ENCODE results near the gene CLEC4F.

Gene CLEC4F

DNA sequence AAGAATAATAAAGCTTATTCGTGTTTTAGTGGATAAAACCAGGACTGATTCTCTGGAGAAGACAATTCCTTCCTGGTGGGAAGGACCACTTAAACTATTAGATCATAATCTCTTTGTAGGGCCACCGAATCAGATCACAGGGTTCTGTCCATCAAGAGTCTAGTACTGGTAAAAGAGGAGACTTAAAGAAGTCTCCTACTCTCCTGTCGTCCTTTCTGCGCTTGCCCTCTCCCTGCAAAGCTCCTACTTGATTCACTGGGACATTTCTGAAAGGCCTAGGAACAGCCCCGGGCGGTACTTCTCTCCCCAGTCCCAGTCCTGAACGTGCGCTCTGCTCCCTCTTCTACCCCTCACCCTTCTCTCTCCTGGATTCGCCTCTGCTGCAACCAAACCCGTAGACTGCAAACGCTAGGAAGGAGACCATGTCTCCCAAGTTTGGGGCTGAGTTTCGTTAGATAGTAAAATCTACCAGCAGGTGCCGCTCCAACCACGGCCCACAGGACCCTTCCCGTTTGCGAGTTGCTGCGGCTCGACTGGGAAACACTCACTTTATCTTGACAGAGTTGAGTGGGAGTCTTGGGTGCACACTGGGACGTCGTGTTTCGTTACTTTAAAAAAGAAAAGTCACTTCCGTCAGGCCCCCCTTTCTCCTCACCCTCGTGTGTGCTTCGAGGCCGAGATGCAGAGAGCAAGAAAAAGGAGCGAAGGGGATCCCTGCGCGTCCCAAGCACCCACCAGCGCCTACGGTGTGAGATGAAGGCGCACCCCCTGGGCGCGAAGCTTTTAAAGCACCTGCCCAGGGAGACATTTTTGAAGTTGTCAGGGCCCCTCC is 30.9 kb downstream of the CLEC4F start:
- peak; percentile 94 for FAIRE-seq
- peak; percentile 81 for DNase-seq (ENCODE audit: low spot score)

- peak; percentile 69 for DNase-seq (ENCODE audit: low spot score)
- peak; percentile 58 for FAIRE-seq
These were observed 35.1 kb downstream of the CLEC4F start for GRCh38 chr2:70785137-70785911.

GRCh38 chr2:70784320-70784719 is 36.1 kb downstream of the CLEC4F start:
- DNase-seq (ENCODE audit: low spot score) = no peak
- FAIRE-seq = no peak

DNA sequence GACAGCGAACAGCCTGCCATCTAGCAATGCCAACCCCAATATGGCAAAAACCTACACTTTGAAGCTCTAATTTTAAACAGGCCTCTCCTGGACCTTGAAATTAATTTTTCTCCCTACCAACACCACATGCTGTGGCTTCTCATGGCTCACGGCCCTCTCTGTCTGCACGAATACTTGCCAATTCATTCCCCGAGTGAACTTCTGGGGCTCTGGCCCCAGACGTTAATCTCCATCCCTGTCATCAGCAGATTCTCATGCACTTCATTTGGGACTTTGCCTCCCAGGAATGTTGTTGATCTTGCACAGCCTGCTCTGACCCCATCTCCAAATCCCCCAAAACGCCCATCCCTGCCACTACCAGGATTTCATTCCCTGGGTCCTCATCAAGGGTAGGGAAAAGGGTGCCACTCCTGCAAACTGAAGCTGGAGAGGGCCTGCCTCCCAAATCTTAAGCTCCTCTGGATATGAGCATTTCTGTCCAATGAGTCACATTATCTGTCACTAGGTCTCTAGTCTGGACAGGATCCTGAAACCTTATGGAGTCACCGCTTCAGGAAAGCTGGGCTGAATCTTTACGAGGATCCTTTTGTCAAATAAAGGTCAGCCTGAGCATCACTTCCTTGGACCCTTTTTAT is 40.4 kb downstream of the CLEC4F start:
- no peak for FAIRE-seq
- DNase-seq (ENCODE audit: low spot score) = peak; percentile 77

- FAIRE-seq = no peak
- no peak for DNase-seq (ENCODE audit: low spot score)
These were observed 40.9 kb downstream of the CLEC4F start for GRCh38 chr2:70779491-70779890.

- DNase-seq (ENCODE audit: low spot score) = no peak
- no peak for FAIRE-seq
These were observed 41.7 kb downstream of the CLEC4F start for GRCh38 chr2:70778676-70779075.

- DNase-seq (ENCODE audit: low spot score) = no peak
- no peak for FAIRE-seq
These were observed 42.9 kb downstream of the CLEC4F start for GRCh38 chr2:70777450-70777849.

DNA sequence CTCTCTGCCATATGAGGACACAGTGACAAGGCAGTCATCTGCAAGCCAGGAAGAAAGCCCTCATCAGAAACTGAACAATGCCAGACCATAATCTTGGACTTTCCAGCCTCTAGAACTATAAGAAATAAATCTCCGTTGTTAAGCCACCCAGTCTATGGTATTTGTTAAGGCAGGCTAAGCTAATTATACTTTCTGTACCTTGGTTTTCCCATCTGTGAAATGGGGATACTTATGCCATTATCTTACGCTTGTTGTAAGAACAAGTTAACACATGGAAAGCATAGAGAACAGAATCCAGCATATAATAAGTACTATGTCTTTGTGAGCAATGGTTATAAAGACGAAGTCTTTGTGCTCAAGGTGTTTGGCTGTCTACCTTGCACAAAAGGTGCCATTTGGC is 44.1 kb downstream of the CLEC4F start:
- no peak for FAIRE-seq
- no peak for DNase-seq (ENCODE audit: low spot score)

GRCh38 chr2:70775141-70775540 is 45.3 kb downstream of the CLEC4F start:
- FAIRE-seq (no peak), DNase-seq (ENCODE audit: low spot score) (no peak)

GRCh38 chr2:70772486-70773155 is 47.8 kb downstream of the CLEC4F start:
- DNase-seq (ENCODE audit: low spot score) (no peak), FAIRE-seq (no peak)

DNA sequence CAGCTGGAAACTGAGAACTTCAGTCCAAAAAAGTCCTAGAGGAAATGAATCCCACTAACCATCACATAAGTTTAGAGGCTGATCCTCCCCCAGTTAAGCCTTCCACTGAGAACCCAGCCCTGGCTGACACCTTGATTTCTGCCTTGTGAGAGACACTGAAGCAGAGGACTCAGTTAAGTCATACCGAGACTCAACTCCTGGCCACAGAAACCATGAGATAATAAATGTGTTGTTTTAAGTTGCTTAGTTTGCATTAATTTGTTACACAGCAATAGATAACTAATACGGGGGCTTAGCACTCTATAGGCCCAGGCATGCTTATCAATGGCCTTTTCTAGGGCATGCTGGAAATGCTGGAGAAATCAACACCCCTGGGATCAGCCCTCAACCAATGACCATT is 49.0 kb downstream of the CLEC4F start:
- no peak for DNase-seq (ENCODE audit: low spot score)
- FAIRE-seq = no peak

DNA sequence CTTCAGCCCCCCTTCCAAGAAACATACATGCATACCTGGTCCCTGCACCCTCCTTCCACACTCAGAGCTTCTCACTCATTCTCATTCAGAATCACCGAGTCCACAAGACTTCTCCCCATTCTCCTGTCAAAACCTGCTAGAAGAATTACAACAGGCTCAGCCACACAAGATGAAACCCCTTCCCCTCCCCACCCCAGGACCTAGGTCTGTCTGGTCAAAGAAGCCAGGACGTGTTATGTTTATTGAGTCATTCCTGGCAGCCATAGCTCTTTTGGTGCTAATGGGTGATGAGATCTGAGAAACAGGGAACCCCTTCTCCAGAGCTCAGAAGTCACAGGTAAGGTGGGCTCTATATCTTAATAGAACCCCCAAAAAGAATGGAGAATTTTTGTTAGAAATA is 50.9 kb downstream of the CLEC4F start:
- DNase-seq (ENCODE audit: low spot score) = no peak
- no peak for FAIRE-seq

GRCh38 chr2:70768590-70769085 is 51.8 kb downstream of the CLEC4F start:
- DNase-seq (ENCODE audit: low spot score) (no peak), FAIRE-seq (no peak)

DNA sequence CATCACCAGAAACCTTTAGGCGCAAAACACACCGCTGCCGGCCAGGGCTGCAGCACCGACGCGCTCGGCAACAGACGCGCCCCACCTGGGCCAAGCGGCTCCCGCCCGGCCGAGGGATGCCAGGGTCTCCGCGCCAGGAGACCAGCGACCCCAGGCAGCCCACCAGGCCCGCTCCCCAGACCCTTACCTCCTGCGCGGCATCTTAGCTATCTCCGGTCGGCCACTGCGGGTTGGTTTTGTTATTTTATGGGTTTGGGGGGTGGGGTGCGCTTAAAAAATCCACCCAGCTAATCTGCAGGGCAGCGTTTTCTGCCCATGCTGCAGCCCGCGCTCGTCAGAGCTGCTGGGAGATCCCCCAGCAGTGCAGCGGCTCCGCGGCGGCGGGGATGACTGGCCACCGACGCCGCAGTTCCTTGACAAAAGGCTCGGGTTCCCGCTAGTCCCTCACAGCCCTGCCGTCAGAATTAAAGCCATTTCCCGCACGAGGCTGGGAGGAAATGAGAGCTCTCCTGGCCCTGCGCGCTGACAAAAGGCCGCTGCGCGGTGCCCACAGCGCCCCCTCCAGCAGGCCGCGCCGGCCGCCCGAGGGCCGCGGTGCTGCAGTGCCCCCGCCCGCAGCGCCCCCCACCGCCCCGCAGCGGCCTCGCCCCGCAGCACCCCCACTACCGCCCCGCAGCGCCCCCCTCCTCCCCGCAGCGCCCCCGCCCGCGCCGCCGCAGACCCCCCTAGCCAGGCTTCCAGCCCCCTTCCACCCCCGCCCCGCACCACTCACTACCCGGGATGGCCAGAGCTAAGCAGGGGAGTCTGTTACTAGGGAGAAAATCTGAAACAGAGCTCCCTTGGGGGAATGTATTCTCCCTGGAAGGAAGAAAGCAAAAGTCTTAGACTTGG is 52.5 kb downstream of the CLEC4F start, which contains the start of gene ADD2:
ADD2 (minus strand) TSS at position 502 of the 891 bp plus-strand sequence. CDS start 61,792 bp downstream, outside the sequence.
- FAIRE-seq (no peak), DNase-seq (ENCODE audit: low spot score) (peak; percentile 23)

DNA sequence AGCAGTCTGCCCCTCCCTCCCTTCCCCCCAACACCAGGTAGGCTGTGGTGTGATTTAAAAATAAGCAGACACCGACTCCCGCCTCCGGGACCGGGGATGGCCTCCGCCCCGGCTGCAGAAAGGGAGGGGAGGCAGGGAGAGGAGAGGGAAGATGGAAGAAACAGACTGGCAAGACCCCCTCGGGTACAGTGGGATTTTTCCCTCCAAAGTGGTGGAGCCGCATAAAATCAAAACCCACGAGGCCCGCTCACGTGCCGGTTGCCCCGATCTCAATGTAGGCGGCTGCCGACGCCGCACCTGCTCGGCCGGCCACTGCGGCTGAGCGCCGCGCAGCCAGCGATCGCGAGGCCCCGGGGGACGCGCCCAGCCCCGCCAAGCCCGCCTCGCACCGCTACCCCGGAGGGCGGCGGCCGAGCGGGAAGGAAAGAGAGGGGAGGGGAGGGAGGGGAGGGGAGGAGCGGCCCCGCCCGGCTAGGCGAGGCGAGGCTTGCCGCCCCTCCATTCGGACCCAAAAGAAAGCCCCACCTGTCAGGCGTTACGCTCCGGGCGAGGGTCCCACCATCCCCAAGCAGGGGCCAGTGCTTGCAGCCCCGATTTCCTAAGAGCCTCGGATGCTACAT is 53.2 kb downstream of the CLEC4F start:
- no peak for FAIRE-seq
- DNase-seq (ENCODE audit: low spot score) = peak; percentile 46

DNA sequence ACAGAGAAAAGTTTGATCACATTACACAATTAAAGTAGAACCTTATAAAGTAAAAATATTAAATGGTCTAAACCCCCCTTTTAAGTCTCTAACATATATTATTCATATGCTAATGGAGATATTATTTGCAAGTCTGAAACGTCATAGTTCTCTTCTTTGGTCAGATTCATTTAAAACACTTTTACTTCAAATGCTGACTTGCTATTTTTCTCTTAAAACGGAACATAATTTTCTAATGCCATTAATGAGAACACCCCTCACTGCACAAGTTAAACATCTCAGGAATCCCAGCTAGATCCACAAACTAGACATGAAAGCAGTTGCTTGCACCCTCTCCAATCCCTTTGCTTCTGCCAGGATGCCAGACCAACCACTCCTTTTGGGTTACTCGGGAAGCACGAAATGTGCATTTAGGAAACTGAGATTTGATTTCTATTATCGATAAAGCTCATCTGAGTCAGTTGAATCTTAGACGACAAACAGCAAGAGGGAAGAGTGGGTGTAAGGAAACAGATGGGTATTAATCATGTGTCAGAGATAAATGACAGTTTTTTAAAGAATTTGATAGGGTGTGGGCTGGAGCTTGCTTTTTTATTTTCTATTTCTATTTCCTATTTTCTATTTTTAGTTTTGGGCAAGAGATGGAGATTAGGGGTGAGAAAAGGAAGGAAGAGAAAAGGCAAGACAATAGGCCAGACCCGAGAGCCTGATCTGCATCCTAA is 53.9 kb downstream of the CLEC4F start:
- FAIRE-seq (no peak), DNase-seq (ENCODE audit: low spot score) (no peak)

GRCh38 chr2:70765507-70765906 is 54.9 kb downstream of the CLEC4F start:
- FAIRE-seq = no peak
- DNase-seq (ENCODE audit: low spot score) = no peak

- FAIRE-seq = peak; percentile 63
- no peak for DNase-seq (ENCODE audit: low spot score)
These were observed 61.0 kb downstream of the CLEC4F start for GRCh38 chr2:70759446-70759845.

Data from urothelium cell line (cell line).